Uterus (tissue), 2 donors: ENCODE data around the gene ASMT.

ENCODE experiments used
- CTCF ChIP-seq, 4 experiments: fragments of 200-600 bp in 2 of 4; fragments of 450-650 bp in 2 of 4; sonication (generic) in 2 of 4; IDR thresholded peaks; one replicate each; pipeline ENCODE4 v1.5.1; 2016 to 2019; ENCODE audit warnings: antibody characterized with exemption in 4 of 4, mild to moderate bottlenecking in 2 of 4, moderate library complexity in 1 of 4
- POLR2A ChIP-seq, 2 donors: fragments of 450-650 bp; IDR thresholded peaks; one replicate each; pipeline ENCODE4 v1.6.1; 2016; ENCODE audit warnings: antibody characterized with exemption in 2 of 2, mild to moderate bottlenecking in 1 of 2, moderate library complexity in 1 of 2

- no peak for TF ChIP-seq CTCF (IDR thresholded peaks at IDR 0.05)
- no peak for TF ChIP-seq POLR2A (IDR thresholded peaks at IDR 0.05)
Observed at GRCh38 chrX:1667566-1667965, 52.7 kb downstream of the ASMT start.
